Measurements from ENCODE around the gene SLC2A9.

DNA sequence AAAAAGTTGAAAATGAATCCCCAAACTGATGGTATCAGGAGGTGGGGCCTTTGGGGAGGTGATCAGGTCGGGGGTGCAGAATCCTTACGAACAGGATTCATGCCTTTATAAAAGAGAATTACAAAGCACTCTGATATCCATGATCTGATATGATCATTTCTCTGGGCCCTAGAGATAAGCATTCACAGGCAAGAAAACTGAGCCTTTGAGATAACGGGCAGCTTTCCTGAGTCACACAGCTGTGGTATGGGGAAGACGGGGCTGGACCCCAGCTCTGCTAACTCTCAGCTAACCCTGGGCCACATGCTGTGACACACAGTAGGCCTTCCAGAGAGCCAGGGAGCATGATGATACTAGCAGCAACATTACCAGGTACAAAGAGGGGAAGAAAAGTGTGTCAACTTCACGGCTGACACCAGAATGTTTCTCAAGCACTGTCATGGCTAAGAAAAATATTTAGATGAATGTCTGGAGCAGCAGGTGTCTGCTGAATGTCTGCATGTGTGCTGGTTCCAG lies 85.1 kb downstream of the SLC2A9 start:
- TF ChIP-seq, protein P1, sequence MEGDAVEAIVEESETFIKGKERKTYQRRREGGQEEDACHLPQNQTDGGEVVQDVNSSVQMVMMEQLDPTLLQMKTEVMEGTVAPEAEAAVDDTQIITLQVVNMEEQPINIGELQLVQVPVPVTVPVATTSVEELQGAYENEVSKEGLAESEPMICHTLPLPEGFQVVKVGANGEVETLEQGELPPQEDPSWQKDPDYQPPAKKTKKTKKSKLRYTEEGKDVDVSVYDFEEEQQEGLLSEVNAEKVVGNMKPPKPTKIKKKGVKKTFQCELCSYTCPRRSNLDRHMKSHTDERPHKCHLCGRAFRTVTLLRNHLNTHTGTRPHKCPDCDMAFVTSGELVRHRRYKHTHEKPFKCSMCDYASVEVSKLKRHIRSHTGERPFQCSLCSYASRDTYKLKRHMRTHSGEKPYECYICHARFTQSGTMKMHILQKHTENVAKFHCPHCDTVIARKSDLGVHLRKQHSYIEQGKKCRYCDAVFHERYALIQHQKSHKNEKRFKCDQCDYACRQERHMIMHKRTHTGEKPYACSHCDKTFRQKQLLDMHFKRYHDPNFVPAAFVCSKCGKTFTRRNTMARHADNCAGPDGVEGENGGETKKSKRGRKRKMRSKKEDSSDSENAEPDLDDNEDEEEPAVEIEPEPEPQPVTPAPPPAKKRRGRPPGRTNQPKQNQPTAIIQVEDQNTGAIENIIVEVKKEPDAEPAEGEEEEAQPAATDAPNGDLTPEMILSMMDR (IDR thresholded peaks at IDR 0.05; ENCODE audit: low read depth, low read length), result no peak
- no peak for TF ChIP-seq EZH2phosphoT487 (IDR thresholded peaks at IDR 0.05; ENCODE audit: low read depth)

All from OCI-LY3 (cell line).